SH-SY5Y (cell line): ENCODE results near the gene GNAI3.

Experiments used
- GATA2 ChIP-seq: IDR thresholded peaks from 2 replicates; pipeline ENCODE4 v1.6.1; 2011; ENCODE audit warnings: mild to moderate bottlenecking, low read depth, low read length
- GATA3 ChIP-seq: IDR thresholded peaks from 2 replicates; pipeline ENCODE4 v1.6.1; 2011; ENCODE audit warnings: low read depth, mild to moderate bottlenecking, low read length, moderate library complexity

- no peak for TF ChIP-seq GATA2
- no peak for TF ChIP-seq GATA3
Measured at GRCh38 chr1:109643385-109644230, 95.2 kb downstream of the GNAI3 start.
